Fibroblast of pulmonary artery (primary cell): ENCODE data around the gene FEZ2.
"Not testable (repeated sequence)": the region's sequence is repeated elsewhere in the genome, so short reads cannot be mapped to it uniquely, and the experiment has no call there.

Experiments used
- DNase-seq: peaks from one replicate; pipeline ENCODE4 v3.0.0-alpha.2; 2010; ENCODE audit warnings: low read depth
- H3K4me3 ChIP-seq: replicated peaks from 2 replicates; pipeline ENCODE4 v1.5.1; 2011; ENCODE audit warnings: low read depth, mild to moderate bottlenecking, control low read depth, low read length, moderate library complexity
- TF ChIP-seq, protein P1 (sequence below): IDR thresholded peaks from 2 replicates; pipeline ENCODE4 v1.5.1; 2011; ENCODE audit warnings: mild to moderate bottlenecking, control low read depth, low read length, inconsistent platforms; ENCODE audit errors: missing control alignments

The FEZ2 gene

GRCh38 chr2:36607947-36608346 lies 10.0 kb upstream of the FEZ2 start:
- no peak for DNase-seq
- no peak overlapping the region for H3K4me3 ChIP-seq
- TF ChIP-seq, protein P1, sequence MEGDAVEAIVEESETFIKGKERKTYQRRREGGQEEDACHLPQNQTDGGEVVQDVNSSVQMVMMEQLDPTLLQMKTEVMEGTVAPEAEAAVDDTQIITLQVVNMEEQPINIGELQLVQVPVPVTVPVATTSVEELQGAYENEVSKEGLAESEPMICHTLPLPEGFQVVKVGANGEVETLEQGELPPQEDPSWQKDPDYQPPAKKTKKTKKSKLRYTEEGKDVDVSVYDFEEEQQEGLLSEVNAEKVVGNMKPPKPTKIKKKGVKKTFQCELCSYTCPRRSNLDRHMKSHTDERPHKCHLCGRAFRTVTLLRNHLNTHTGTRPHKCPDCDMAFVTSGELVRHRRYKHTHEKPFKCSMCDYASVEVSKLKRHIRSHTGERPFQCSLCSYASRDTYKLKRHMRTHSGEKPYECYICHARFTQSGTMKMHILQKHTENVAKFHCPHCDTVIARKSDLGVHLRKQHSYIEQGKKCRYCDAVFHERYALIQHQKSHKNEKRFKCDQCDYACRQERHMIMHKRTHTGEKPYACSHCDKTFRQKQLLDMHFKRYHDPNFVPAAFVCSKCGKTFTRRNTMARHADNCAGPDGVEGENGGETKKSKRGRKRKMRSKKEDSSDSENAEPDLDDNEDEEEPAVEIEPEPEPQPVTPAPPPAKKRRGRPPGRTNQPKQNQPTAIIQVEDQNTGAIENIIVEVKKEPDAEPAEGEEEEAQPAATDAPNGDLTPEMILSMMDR, result no peak

GRCh38 chr2:36606925-36607324 lies 9.0 kb upstream of the FEZ2 start:
- no peak overlapping the region for H3K4me3 ChIP-seq
- DNase-seq, result no peak
- TF ChIP-seq, protein P1, result no peak

DNA sequence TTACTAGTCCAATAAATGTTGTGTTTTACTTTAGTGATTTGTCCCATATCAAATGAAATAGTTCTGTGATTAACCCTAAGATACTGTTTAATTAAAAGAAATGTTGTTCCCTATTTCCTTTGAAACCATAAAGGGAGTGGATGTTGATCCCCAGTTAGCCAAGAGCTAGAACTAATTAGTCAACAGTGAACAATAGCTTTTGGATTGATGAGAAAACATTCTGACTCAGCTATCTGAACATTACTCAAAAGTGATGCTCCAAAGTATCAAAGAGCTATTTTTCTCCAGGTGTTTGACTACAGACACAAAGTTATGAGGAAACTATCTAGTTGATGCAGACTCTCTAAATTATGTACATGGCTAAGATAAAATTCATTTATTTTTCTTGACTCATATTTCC lies 7.3 kb upstream of the FEZ2 start:
- TF ChIP-seq, protein P1, result no peak
- no peak for DNase-seq
- H3K4me3 ChIP-seq, result no peak overlapping the region

GRCh38 chr2:36603629-36604028 lies 5.7 kb upstream of the FEZ2 start:
- not testable (repeated sequence) for DNase-seq, H3K4me3 ChIP-seq

GRCh38 chr2:36597003-36597531 lies 901 bp downstream of the FEZ2 start:
- TF ChIP-seq, protein P1, result no peak
- DNase-seq, result no peak
- peak overlapping the region; percentile 88 for H3K4me3 ChIP-seq

GRCh38 chr2:36596397-36596796 lies 1.6 kb downstream of the FEZ2 start:
- TF ChIP-seq, protein P1, result no peak
- H3K4me3 ChIP-seq, result peak overlapping the region; percentile 88
- no peak for DNase-seq

DNA sequence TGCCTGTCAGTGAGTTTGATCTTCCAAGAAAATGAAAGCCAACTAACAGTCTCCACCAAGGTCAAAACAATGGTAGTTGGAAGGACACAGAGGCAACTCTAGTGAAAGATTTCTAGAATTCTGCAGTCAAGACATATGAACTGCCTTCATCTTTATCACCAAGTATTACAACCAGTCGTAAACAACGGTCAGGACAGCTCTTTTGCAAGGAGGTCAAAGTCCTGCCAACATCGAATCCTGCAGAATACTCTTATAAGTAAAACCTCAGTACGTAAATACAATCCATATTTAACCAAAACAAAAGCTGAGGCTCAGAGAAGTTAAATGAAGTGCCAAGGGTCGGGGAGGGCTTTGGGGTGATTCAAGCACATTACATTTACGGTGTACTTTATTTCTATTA lies 3.1 kb downstream of the FEZ2 start:
- DNase-seq, result no peak
- TF ChIP-seq, protein P1, result no peak
- H3K4me3 ChIP-seq, result no peak overlapping the region
